HCT116 (cell line): ENCODE measurements around the gene EGFR. TPM values are rescaled to one million over a fixed set of nuclear protein-coding genes. Genes with fewer than 3 reads are reported as not detected.

ENCODE experiments used
- ATAC-seq: fragments of 200-7000 bp; cut with Tn5 transposase; 2 replicates; pipeline ENCODE4 v1.9.1; 2020; ENCODE audit warnings: mild to moderate bottlenecking, moderate library complexity
- BruUV-seq: library from RNA; stranded (reverse); fragments of 400-500 nt; replicated peaks from 2 replicates; lab custom pipeline; 2021; lab: Mats Ljungman, UMichigan
- CTCF ChIA-PET: fragments of 300-600 bp; sonication (Branson Sonifier 250); formaldehyde crosslinking; loops from one replicate; lab custom pipeline; 2021; ENCODE audit warnings: antibody characterized with exemption; lab: Charles Lee
- POLR2A ChIA-PET: fragments of 300-600, 350-600 bp; sonication (Branson Sonifier 250); formaldehyde crosslinking; loops from one replicate; lab custom pipeline; 2021; ENCODE audit warnings: antibody characterized with exemption; lab: Charles Lee
- RAD21 ChIA-PET, 2 experiments: fragments of 300-600 bp; sonication (Branson Sonifier 250); formaldehyde crosslinking; loops; one replicate each; lab custom pipeline; 2023; ENCODE audit warnings: low total read pairs in 2 of 2; ENCODE audit not compliant: uncharacterized antibody in 2 of 2, unreplicated experiment in 2 of 2, low non-redundant PET in 1 of 2; lab: Charles Lee
- DNase-seq: peaks from one replicate; pipeline ENCODE4 v3.0.0-alpha.2; 2010; ENCODE audit warnings: low read depth, low spot score
- H2AFZ ChIP-seq: fragments of 200-600 bp; shearing (Covaris generic), sonication (generic); 2 replicates; pipeline ENCODE4 v1.6.1; 2017; ENCODE audit warnings: low read depth, mixed run types, mixed read lengths, antibody characterized with exemption, low read length; ENCODE audit not compliant: poor library complexity, severe bottlenecking
- H3K27ac ChIP-seq: 2 replicates; pipeline ENCODE4 v1.5.1; 2012; ENCODE audit warnings: low read depth, low read length
- H3K27me3 ChIP-seq: fragments of 200-600 bp; sonication (generic); 2 replicates; pipeline ENCODE4 v1.6.1; 2016; ENCODE audit warnings: mixed run types, low read length, mixed read lengths; ENCODE audit not compliant: insufficient read depth
- H3K36me3 ChIP-seq, 2 experiments: fragments of 200-500 bp in 1 of 2; fragments of 200-600 bp in 1 of 2; sonication (Bioruptor generic) in 1 of 2; sonication (generic) in 1 of 2; 2 replicates each; pipeline versions ENCODE4 v1.5.1 to v1.6.1; 2014 to 2016; ENCODE audit warnings: low read length in 2 of 2, inconsistent platforms in 1 of 2, mixed read lengths in 1 of 2, mixed run types in 1 of 2; ENCODE audit not compliant: insufficient read depth in 2 of 2, control insufficient read depth in 1 of 2
- H3K4me1 ChIP-seq, 2 experiments: fragments of 200-600 bp in 1 of 2; sonication (generic) in 1 of 2; 2 replicates each; pipeline versions ENCODE4 v1.5.1 to v1.6.1; 2012 to 2017; ENCODE audit warnings: low read length in 2 of 2, inconsistent platforms in 1 of 2, mild to moderate bottlenecking in 1 of 2, mixed read lengths in 1 of 2, mixed run types in 1 of 2, moderate library complexity in 1 of 2; ENCODE audit not compliant: insufficient read depth in 2 of 2, control insufficient read depth in 1 of 2
- H3K4me2 ChIP-seq: fragments of 200-600 bp; sonication (generic); 2 replicates; pipeline ENCODE4 v1.6.1; 2017; ENCODE audit warnings: mixed run types, low read length, mixed read lengths
- H3K4me3 ChIP-seq, 2 experiments: fragments of 200-600 bp in 1 of 2; sonication (generic) in 1 of 2; replicated peaks in 1 of 2; 2 replicates each; pipeline ENCODE4 v1.5.1; 2011 to 2016; ENCODE audit warnings: low read length in 2 of 2, control low read depth in 1 of 2, low read depth in 1 of 2, mild to moderate bottlenecking in 1 of 2, mixed read lengths in 1 of 2, mixed run types in 1 of 2
- H3K79me2 ChIP-seq: fragments of 200-600 bp; sonication (generic); 2 replicates; pipeline ENCODE4 v1.6.1; 2017; ENCODE audit warnings: mild to moderate bottlenecking, mixed run types, low read length, moderate library complexity, mixed read lengths; ENCODE audit not compliant: insufficient read depth
- H3K9ac ChIP-seq: fragments of 200-600 bp; sonication (generic); 2 replicates; pipeline ENCODE4 v1.6.1; 2016; ENCODE audit warnings: low read length, mixed read lengths
- H3K9me2 ChIP-seq: fragments of 200-600 bp; sonication (generic), shearing (Covaris generic); 2 replicates; pipeline ENCODE4 v1.6.1; 2017; ENCODE audit warnings: mixed run types, mild to moderate bottlenecking, moderate library complexity; ENCODE audit not compliant: insufficient read depth
- H3K9me3 ChIP-seq, 2 experiments: fragments of 200-500 bp in 1 of 2; fragments of 200-600 bp in 1 of 2; sonication (Bioruptor generic) in 1 of 2; sonication (generic) in 1 of 2; 2 replicates each; pipeline ENCODE4 v1.6.1; 2014 to 2017; ENCODE audit warnings: low read length in 2 of 2, mixed read lengths in 2 of 2, inconsistent platforms in 1 of 2, low read depth in 1 of 2, mild to moderate bottlenecking in 1 of 2, mixed run types in 1 of 2, moderate library complexity in 1 of 2; ENCODE audit not compliant: control insufficient read depth in 1 of 2, insufficient read depth in 1 of 2
- H4K20me1 ChIP-seq: fragments of 200-600 bp; sonication (generic), shearing (Covaris generic); 2 replicates; pipeline ENCODE4 v1.6.1; 2017; ENCODE audit warnings: mixed run types, mild to moderate bottlenecking, moderate library complexity; ENCODE audit not compliant: insufficient read depth
- CBX3 ChIP-seq: IDR thresholded peaks from 2 replicates; pipeline ENCODE4 v1.6.1; 2012; ENCODE audit warnings: low read depth
- CEBPB ChIP-seq: IDR thresholded peaks from 2 replicates; pipeline ENCODE4 v1.6.1; 2012; ENCODE audit warnings: low read depth
- CTCF ChIP-seq, 3 experiments: fragments of 200-600 bp in 1 of 3; sonication (generic) in 1 of 3; IDR thresholded peaks in 2 of 3; conservative IDR thresholded peaks in 1 of 3; 2 replicates each; pipeline ENCODE4 v1.5.1; 2012 to 2017; ENCODE audit warnings: low read depth in 2 of 3, low read length in 2 of 3, antibody characterized with exemption in 1 of 3, borderline replicate concordance in 1 of 3, control low read depth in 1 of 3, mild to moderate bottlenecking in 1 of 3, mixed read lengths in 1 of 3, mixed run types in 1 of 3, moderate library complexity in 1 of 3; ENCODE audit not compliant: insufficient read depth in 1 of 3
- EZH2phosphoT487 ChIP-seq: fragments of 200-600 bp; IDR thresholded peaks from 2 replicates; pipeline ENCODE4 v1.6.1; 2018; ENCODE audit warnings: antibody characterized with exemption, borderline replicate concordance
- FOSL1 ChIP-seq: IDR thresholded peaks from 2 replicates; pipeline ENCODE4 v1.6.1; 2012; ENCODE audit warnings: low read depth
- POLR2A ChIP-seq: IDR thresholded peaks from 2 replicates; pipeline ENCODE4 v1.7.0; 2011; ENCODE audit warnings: borderline replicate concordance; ENCODE audit not compliant: insufficient read depth, insufficient read length; ENCODE audit errors: extremely low read depth
- POLR2AphosphoS5 ChIP-seq: IDR thresholded peaks from 2 replicates; pipeline ENCODE4 v1.6.1; 2011; ENCODE audit warnings: mild to moderate bottlenecking, low read depth, low read length, moderate library complexity
- SP1 ChIP-seq: IDR thresholded peaks from 2 replicates; pipeline ENCODE4 v1.6.1; 2012; ENCODE audit warnings: low read depth
- YY1 ChIP-seq: IDR thresholded peaks from 2 replicates; pipeline ENCODE4 v1.6.1; 2011; ENCODE audit warnings: low read length, low read depth, moderate library complexity, mild to moderate bottlenecking; ENCODE audit not compliant: insufficient replicate concordance; ENCODE audit errors: extremely low read depth
- ZBTB33 ChIP-seq: IDR thresholded peaks from 2 replicates; pipeline ENCODE4 v1.6.1; 2011; ENCODE audit warnings: mild to moderate bottlenecking, low read length, moderate library complexity; ENCODE audit not compliant: insufficient replicate concordance; ENCODE audit errors: extremely low read depth
- ZFX ChIP-seq: fragments of 450-650 bp; IDR thresholded peaks from 2 replicates; pipeline ENCODE4 v1.6.1; 2017
- ZNF274 ChIP-seq: fragments of 200-500 bp; sonication (Bioruptor generic); IDR thresholded peaks from 2 replicates; pipeline ENCODE4 v1.6.1; 2014; ENCODE audit warnings: mild to moderate bottlenecking, low read depth, low read length, inconsistent platforms
- intact Hi-C: fragments of 100-400 bp; cut with micrococcal nuclease; formaldehyde crosslinking; loops from 2 replicates; pipeline ENCODE4 v1.10.0; 2022
- total RNA-seq: library from RNA; stranded (reverse); gene quantifications from one replicate; pipeline ENCODE4 v1.2.1, GENCODE V29; 2021; ENCODE audit not compliant: unreplicated experiment
- TF ChIP-seq, protein P1 (sequence below): IDR thresholded peaks from 2 replicates; pipeline ENCODE4 v1.6.1; 2012; ENCODE audit warnings: low read depth
- TF ChIP-seq, protein P2 (sequence below): IDR thresholded peaks from 2 replicates; pipeline ENCODE4 v1.6.1; 2012

EGFR gene
- total RNA-seq, 1 experiment from 2014 or later: 71.5 TPM

DNA sequence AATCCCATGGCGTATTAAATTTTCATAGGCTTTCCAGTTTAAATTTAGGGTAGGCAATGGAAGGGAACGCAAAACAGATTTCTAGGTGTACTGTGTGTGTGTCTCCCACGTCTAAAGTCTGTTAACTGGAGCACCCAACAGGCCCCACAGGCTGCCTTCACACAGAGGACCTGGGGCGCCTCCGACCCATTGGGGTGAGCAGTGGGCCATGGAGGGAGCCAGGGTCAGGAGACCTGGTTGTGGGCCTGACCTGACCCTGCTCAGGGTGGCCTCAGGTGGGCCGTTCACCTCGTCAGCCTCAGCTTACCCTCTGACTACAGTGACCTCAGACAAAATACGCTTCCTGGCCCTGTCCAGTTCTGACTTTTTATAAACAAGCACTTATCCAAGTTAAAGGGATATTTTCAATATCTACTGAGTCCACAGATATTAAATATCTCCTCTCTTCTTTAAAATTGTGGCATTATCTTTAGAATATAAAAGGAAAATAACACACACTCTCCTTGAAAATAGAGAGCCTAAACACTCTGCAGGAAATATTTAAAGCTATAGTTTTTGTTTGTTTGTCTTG, 159.6 kb downstream of the EGFR start:
- Histone ChIP-seq H4K20me1 (no peaks in the 10 kb centered on the region), H3K4me2 (no peak overlapping the region), H2AFZ (no peak overlapping the region), H3K27ac (no peak overlapping the region), H3K9me2 (no peaks in the 10 kb centered on the region), H3K27me3 (no peaks in the 10 kb centered on the region), H3K4me1 (no peaks in the 10 kb centered on the region), H3K36me3 (peaks cover 13 to 41% of the 10 kb centered on the region in 2 experiments), H3K4me3 (no peak overlapping the region), H3K9ac (no peak overlapping the region), H3K9me3 (no peaks in the 10 kb centered on the region), H3K79me2 (no peaks in the 10 kb centered on the region)
- ChIA-PET RAD21 (no interaction called here), POLR2A (no interaction called here), CTCF (no interaction called here)
- ATAC-seq (no peak), DNase-seq (no peak)
- BruUV-seq: no TSS peak
- intact Hi-C loops: no loop called here
- TF ChIP-seq ZFX (no peak), FOSL1 (no peak), CTCF (IDR thresholded peaks at IDR 0.05 in 2 of 3, conservative IDR thresholded peaks at IDR 0.05 in 1 of 3; ENCODE audit: borderline replicate concordance in 1 of 3, insufficient read depth in 1 of 3, low read depth in 2 of 3, low read length in 2 of 3) (no peak), POLR2A (no peak), YY1 (no peak), SP1 (no peak), CBX3 (no peak), POLR2AphosphoS5 (no peak), ZBTB33 (no peak), EZH2phosphoT487 (no peak), CEBPB (no peak), ZNF274 (no peak)
- TF ChIP-seq, protein P1, sequence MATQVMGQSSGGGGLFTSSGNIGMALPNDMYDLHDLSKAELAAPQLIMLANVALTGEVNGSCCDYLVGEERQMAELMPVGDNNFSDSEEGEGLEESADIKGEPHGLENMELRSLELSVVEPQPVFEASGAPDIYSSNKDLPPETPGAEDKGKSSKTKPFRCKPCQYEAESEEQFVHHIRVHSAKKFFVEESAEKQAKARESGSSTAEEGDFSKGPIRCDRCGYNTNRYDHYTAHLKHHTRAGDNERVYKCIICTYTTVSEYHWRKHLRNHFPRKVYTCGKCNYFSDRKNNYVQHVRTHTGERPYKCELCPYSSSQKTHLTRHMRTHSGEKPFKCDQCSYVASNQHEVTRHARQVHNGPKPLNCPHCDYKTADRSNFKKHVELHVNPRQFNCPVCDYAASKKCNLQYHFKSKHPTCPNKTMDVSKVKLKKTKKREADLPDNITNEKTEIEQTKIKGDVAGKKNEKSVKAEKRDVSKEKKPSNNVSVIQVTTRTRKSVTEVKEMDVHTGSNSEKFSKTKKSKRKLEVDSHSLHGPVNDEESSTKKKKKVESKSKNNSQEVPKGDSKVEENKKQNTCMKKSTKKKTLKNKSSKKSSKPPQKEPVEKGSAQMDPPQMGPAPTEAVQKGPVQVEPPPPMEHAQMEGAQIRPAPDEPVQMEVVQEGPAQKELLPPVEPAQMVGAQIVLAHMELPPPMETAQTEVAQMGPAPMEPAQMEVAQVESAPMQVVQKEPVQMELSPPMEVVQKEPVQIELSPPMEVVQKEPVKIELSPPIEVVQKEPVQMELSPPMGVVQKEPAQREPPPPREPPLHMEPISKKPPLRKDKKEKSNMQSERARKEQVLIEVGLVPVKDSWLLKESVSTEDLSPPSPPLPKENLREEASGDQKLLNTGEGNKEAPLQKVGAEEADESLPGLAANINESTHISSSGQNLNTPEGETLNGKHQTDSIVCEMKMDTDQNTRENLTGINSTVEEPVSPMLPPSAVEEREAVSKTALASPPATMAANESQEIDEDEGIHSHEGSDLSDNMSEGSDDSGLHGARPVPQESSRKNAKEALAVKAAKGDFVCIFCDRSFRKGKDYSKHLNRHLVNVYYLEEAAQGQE: no peak
- TF ChIP-seq, protein P2, sequence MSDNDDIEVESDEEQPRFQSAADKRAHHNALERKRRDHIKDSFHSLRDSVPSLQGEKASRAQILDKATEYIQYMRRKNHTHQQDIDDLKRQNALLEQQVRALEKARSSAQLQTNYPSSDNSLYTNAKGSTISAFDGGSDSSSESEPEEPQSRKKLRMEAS: no peak
